Suprapubic skin (tissue), 4 donors: ENCODE measurements around the gene EFCAB6. TPM values are rescaled to one million over a fixed set of nuclear protein-coding genes. Genes with fewer than 3 reads are reported as not detected.

Experiments used
- DNase-seq, 2 donors: peaks; one replicate each; pipeline ENCODE4 v3.0.0-alpha.2; 2019; ENCODE audit warnings: low spot score in 2 of 2
- H3K27ac ChIP-seq: fragments of 200-600 bp; sonication (generic); one replicate; pipeline ENCODE4 v1.5.1; 2019
- H3K27me3 ChIP-seq: fragments of 200-600 bp; sonication (generic); one replicate; pipeline ENCODE4 v1.5.1; 2019
- H3K36me3 ChIP-seq: fragments of 200-600 bp; sonication (generic); one replicate; pipeline ENCODE4 v1.5.1; 2019
- H3K4me1 ChIP-seq: fragments of 200-600 bp; sonication (generic); one replicate; pipeline ENCODE4 v1.5.1; 2019
- H3K4me3 ChIP-seq: fragments of 200-600 bp; sonication (generic); one replicate; pipeline ENCODE4 v1.5.1; 2019; ENCODE audit warnings: mild to moderate bottlenecking
- H3K9me3 ChIP-seq: fragments of 200-600 bp; sonication (generic); one replicate; pipeline ENCODE4 v1.5.1; 2019
- CTCF ChIP-seq, 2 donors: fragments of 200-600 bp in 1 of 2; fragments of 450-650 bp in 1 of 2; sonication (generic) in 1 of 2; IDR thresholded peaks; one replicate each; pipeline ENCODE4 v1.5.1; 2016 to 2019; ENCODE audit warnings: antibody characterized with exemption in 2 of 2, mild to moderate bottlenecking in 1 of 2, moderate library complexity in 1 of 2
- EP300 ChIP-seq: sonication (generic); formaldehyde crosslinking; IDR thresholded peaks from one replicate; pipeline ENCODE4 v1.6.1; 2017; ENCODE audit warnings: antibody characterized with exemption
- POLR2A ChIP-seq, 2 donors: fragments of 450-650 bp; IDR thresholded peaks; one replicate each; pipeline ENCODE4 v1.6.1; 2017; ENCODE audit warnings: antibody characterized with exemption in 2 of 2, mild to moderate bottlenecking in 2 of 2, moderate library complexity in 2 of 2
- POLR2AphosphoS5 ChIP-seq, 3 donors: sonication (generic); formaldehyde crosslinking; IDR thresholded peaks; one replicate each; pipeline ENCODE4 v1.6.1; 2017; ENCODE audit warnings: antibody characterized with exemption in 3 of 3
- WGBS: methylation state at CpG from one replicate; pipeline ENCODE4 v1.1.5; 2018; 5-methylcytosine and 5-hydroxymethylcytosine counted together
- total RNA-seq, 4 donors: library from RNA; depleted of rRNA; stranded (reverse); fragments of >200 nt; gene quantifications; one replicate each; pipeline ENCODE4 v1.1.0, GENCODE V29; 2016

Gene EFCAB6
- total RNA-seq, 4 donors from 2014 or later = 1.9 to 4.9 (median 2.9) TPM

- WGBS = 86% methylated on average over 5 of the region's 5 CpGs
- no peak for TF ChIP-seq POLR2A (IDR thresholded peaks at IDR 0.05)
Measured at GRCh38 chr22:43546186-43546585, 265.9 kb downstream of the EFCAB6 start.

GRCh38 chr22:43544289-43544673 is 267.8 kb downstream of the EFCAB6 start:
- WGBS = 77% methylated on average over 4 of the region's 4 CpGs
- TF ChIP-seq POLR2AphosphoS5 (IDR thresholded peaks at IDR 0.05) (no peak), POLR2A (IDR thresholded peaks at IDR 0.05) (no peak), EP300 (no peak), CTCF (IDR thresholded peaks at IDR 0.05) (no peak)
- peak in 1 of 2 donors; percentile 37 for DNase-seq

More at GRCh38 chr22:43546186-43546585, 265.9 kb downstream of the EFCAB6 start:
- H3K27me3 ChIP-seq = no peaks in the 10 kb centered on the region
- no peaks in the 10 kb centered on the region for H3K4me1 ChIP-seq
- no peak overlapping the region for H3K4me3 ChIP-seq
- H3K36me3 ChIP-seq = no peaks in the 10 kb centered on the region
- DNase-seq = peak in 1 of 2 donors; percentile 20
- H3K9me3 ChIP-seq = no peaks in the 10 kb centered on the region
- H3K27ac ChIP-seq = no peak overlapping the region

GRCh38 chr22:43543522-43544288 is 268.4 kb downstream of the EFCAB6 start:
- no peak for TF ChIP-seq EP300
- TF ChIP-seq POLR2AphosphoS5 (IDR thresholded peaks at IDR 0.05) = no peak
- no peak for TF ChIP-seq CTCF (IDR thresholded peaks at IDR 0.05)
- TF ChIP-seq POLR2A (IDR thresholded peaks at IDR 0.05) = no peak
- Histone ChIP-seq H3K27me3 (no peaks in the 10 kb centered on the region), H3K27ac (no peak overlapping the region), H3K36me3 (no peaks in the 10 kb centered on the region), H3K4me3 (no peak overlapping the region), H3K4me1 (no peaks in the 10 kb centered on the region), H3K9me3 (no peaks in the 10 kb centered on the region)
- DNase-seq = peak in 1 of 2 donors; percentile 71
- 81% methylated on average over 11 of the region's 12 CpGs for WGBS

More at GRCh38 chr22:43544289-43544673, 267.8 kb downstream of the EFCAB6 start:
- H3K27ac ChIP-seq = no peak overlapping the region
- no peaks in the 10 kb centered on the region for H3K36me3 ChIP-seq
- no peaks in the 10 kb centered on the region for H3K27me3 ChIP-seq
- no peaks in the 10 kb centered on the region for H3K9me3 ChIP-seq
- H3K4me1 ChIP-seq = no peaks in the 10 kb centered on the region
- H3K4me3 ChIP-seq = no peak overlapping the region

- 83% methylated on average over 22 of the region's 23 CpGs for WGBS
- no peaks in the 10 kb centered on the region for H3K27me3 ChIP-seq
- H3K27ac ChIP-seq = no peak overlapping the region
- no peaks in the 10 kb centered on the region for H3K36me3 ChIP-seq
- H3K9me3 ChIP-seq = no peaks in the 10 kb centered on the region
- TF ChIP-seq POLR2AphosphoS5 (IDR thresholded peaks at IDR 0.05) (no peak), EP300 (no peak), POLR2A (IDR thresholded peaks at IDR 0.05) (no peak), CTCF (IDR thresholded peaks at IDR 0.05) (no peak)
- DNase-seq = peak in 1 of 2 donors; percentile 35
- H3K4me1 ChIP-seq = no peaks in the 10 kb centered on the region
- H3K4me3 ChIP-seq = no peak overlapping the region
Measured at GRCh38 chr22:43542681-43543521, 269.2 kb downstream of the EFCAB6 start.

- peak in 1 of 2 donors; percentile 69 for DNase-seq
- no peaks in the 10 kb centered on the region for H3K36me3 ChIP-seq
- no peak overlapping the region for H3K4me3 ChIP-seq
- H3K4me1 ChIP-seq = no peaks in the 10 kb centered on the region
- H3K27ac ChIP-seq = no peak overlapping the region
- no peak for TF ChIP-seq POLR2A (IDR thresholded peaks at IDR 0.05)
- TF ChIP-seq CTCF (IDR thresholded peaks at IDR 0.05) = no peak
- TF ChIP-seq EP300 = no peak
- TF ChIP-seq POLR2AphosphoS5 (IDR thresholded peaks at IDR 0.05) = no peak
- H3K9me3 ChIP-seq = no peaks in the 10 kb centered on the region
- no peaks in the 10 kb centered on the region for H3K27me3 ChIP-seq
- 83% methylated on average over 18 of the region's 18 CpGs for WGBS
Measured at GRCh38 chr22:43541462-43542407, 270.4 kb downstream of the EFCAB6 start.
